ENCODE data around the gene SH3PXD2A.

DNA sequence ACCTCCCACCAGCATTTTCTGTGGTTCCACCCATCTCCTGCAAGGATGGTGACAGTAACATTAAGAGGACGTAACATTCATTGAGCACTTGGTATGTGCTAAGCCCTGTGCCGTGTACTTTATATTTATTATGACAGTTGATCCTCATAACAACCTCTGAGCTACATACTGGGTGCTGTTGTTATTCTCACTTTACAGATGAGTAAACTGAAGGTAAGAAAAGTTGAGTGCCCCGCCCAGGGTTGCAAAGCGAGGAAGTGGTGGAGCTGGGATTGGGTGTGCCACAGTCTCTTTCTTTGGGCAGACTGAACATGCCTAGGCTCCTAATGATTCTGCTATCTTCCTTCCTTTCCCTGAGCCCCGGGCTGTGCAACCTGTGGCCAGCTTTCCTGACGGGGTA is 107.4 kb downstream of the SH3PXD2A start:
- TF ChIP-seq, protein P1, sequence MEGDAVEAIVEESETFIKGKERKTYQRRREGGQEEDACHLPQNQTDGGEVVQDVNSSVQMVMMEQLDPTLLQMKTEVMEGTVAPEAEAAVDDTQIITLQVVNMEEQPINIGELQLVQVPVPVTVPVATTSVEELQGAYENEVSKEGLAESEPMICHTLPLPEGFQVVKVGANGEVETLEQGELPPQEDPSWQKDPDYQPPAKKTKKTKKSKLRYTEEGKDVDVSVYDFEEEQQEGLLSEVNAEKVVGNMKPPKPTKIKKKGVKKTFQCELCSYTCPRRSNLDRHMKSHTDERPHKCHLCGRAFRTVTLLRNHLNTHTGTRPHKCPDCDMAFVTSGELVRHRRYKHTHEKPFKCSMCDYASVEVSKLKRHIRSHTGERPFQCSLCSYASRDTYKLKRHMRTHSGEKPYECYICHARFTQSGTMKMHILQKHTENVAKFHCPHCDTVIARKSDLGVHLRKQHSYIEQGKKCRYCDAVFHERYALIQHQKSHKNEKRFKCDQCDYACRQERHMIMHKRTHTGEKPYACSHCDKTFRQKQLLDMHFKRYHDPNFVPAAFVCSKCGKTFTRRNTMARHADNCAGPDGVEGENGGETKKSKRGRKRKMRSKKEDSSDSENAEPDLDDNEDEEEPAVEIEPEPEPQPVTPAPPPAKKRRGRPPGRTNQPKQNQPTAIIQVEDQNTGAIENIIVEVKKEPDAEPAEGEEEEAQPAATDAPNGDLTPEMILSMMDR (conservative IDR thresholded peaks at IDR 0.05): no peak
- no peak for TF ChIP-seq ZFX (IDR thresholded peaks at IDR 0.05)

All from C4-2B (cell line).